Trophoblast cell (in vitro differentiated cells and primary cell): ENCODE measurements around the gene IRX3.

Experiments
- DNase-seq, 2 donors: peaks; one replicate each; pipeline ENCODE4 v3.0.0-alpha.2; 2016
- H2AFZ ChIP-seq: 2 replicates; pipeline ENCODE4 v1.6.1; 2013; ENCODE audit warnings: low read length, moderate library complexity, mild to moderate bottlenecking; ENCODE audit not compliant: insufficient read depth, poor library complexity
- H2AK5ac ChIP-seq: 2 replicates; pipeline ENCODE4 v1.6.1; 2013; ENCODE audit warnings: mild to moderate bottlenecking, low read length
- H2BK120ac ChIP-seq: 2 replicates; pipeline ENCODE4 v1.6.1; 2013; ENCODE audit warnings: low read length, mild to moderate bottlenecking, moderate library complexity; ENCODE audit not compliant: insufficient read depth, poor library complexity
- H2BK12ac ChIP-seq: 2 replicates; pipeline ENCODE4 v1.6.1; 2013; ENCODE audit warnings: mild to moderate bottlenecking, low read length, moderate library complexity
- H2BK5ac ChIP-seq: 2 replicates; pipeline ENCODE4 v1.6.1; 2013; ENCODE audit warnings: low read length, low read depth, moderate library complexity, mild to moderate bottlenecking; ENCODE audit not compliant: poor library complexity
- H3K14ac ChIP-seq: 2 replicates; pipeline ENCODE4 v1.6.1; 2013; ENCODE audit warnings: mild to moderate bottlenecking, low read length
- H3K18ac ChIP-seq: 2 replicates; pipeline ENCODE4 v1.6.1; 2013; ENCODE audit warnings: mild to moderate bottlenecking, low read length
- H3K23ac ChIP-seq: 2 replicates; pipeline ENCODE4 v1.6.1; 2013; ENCODE audit warnings: low read length
- H3K27ac ChIP-seq: 2 replicates; pipeline ENCODE4 v1.5.1; 2013; ENCODE audit warnings: low read depth, mild to moderate bottlenecking, inconsistent platforms, low read length, moderate library complexity
- H3K27me3 ChIP-seq: 2 replicates; pipeline ENCODE4 v1.6.1; 2013; ENCODE audit warnings: inconsistent platforms, mild to moderate bottlenecking, low read length, moderate library complexity; ENCODE audit not compliant: insufficient read depth
- H3K36me3 ChIP-seq, 2 experiments: 1 replicate in 1 of 2; 2 replicates in 1 of 2; pipeline ENCODE4 v1.6.1; 2013; ENCODE audit warnings: low read length in 2 of 2, mild to moderate bottlenecking in 2 of 2, moderate library complexity in 1 of 2; ENCODE audit not compliant: insufficient read depth in 2 of 2, control insufficient read depth in 1 of 2
- H3K4ac ChIP-seq: 2 replicates; pipeline ENCODE4 v1.6.1; 2013; ENCODE audit warnings: low read depth, mild to moderate bottlenecking, low read length, moderate library complexity
- H3K4me1 ChIP-seq, 2 experiments: 1 replicate in 1 of 2; 2 replicates in 1 of 2; pipeline ENCODE4 v1.6.1; 2013; ENCODE audit warnings: low read length in 2 of 2, mild to moderate bottlenecking in 2 of 2, moderate library complexity in 1 of 2; ENCODE audit not compliant: insufficient read depth in 2 of 2, control insufficient read depth in 1 of 2
- H3K4me2 ChIP-seq: 2 replicates; pipeline ENCODE4 v1.6.1; 2013; ENCODE audit warnings: inconsistent platforms, mild to moderate bottlenecking, low read length, moderate library complexity
- H3K4me3 ChIP-seq: 2 replicates; pipeline ENCODE4 v1.5.1; 2013; ENCODE audit warnings: mild to moderate bottlenecking, low read depth, low read length, inconsistent platforms
- H3K79me1 ChIP-seq: one replicate; pipeline ENCODE4 v1.6.1; 2013; ENCODE audit warnings: low read length
- H3K79me2 ChIP-seq: 2 replicates; pipeline ENCODE4 v1.6.1; 2013; ENCODE audit warnings: low read length, mild to moderate bottlenecking; ENCODE audit not compliant: control insufficient read depth, insufficient read depth, poor library complexity
- H3K9ac ChIP-seq: 2 replicates; pipeline ENCODE4 v1.6.1; 2013; ENCODE audit warnings: mild to moderate bottlenecking, low read length
- H3K9me3 ChIP-seq: 2 replicates; pipeline ENCODE4 v1.6.1; 2013; ENCODE audit warnings: low read depth, mild to moderate bottlenecking, control low read depth, inconsistent platforms, low read length; ENCODE audit not compliant: insufficient read depth
- H4K12ac ChIP-seq: 2 replicates; pipeline ENCODE4 v1.6.1; 2013; ENCODE audit warnings: low read depth, mild to moderate bottlenecking, low read length, moderate library complexity
- H4K8ac ChIP-seq: 2 replicates; pipeline ENCODE4 v1.6.1; 2013; ENCODE audit warnings: low read depth, mild to moderate bottlenecking, low read length, moderate library complexity
- H4K91ac ChIP-seq: one replicate; pipeline ENCODE4 v1.6.1; 2013; ENCODE audit warnings: low read depth, mild to moderate bottlenecking, low read length, moderate library complexity
- WGBS: extraction: QIAGEN DNeasy Blood & Tissue Kit; methylation state at CpG from one replicate; pipeline ENCODE4 v1.1.7; 2013; ENCODE audit warnings: missing lambda C conversion rate; ENCODE audit not compliant: insufficient read length, insufficient coverage; ENCODE audit errors: extremely low coverage; 5-methylcytosine and 5-hydroxymethylcytosine counted together

The IRX3 gene

DNA sequence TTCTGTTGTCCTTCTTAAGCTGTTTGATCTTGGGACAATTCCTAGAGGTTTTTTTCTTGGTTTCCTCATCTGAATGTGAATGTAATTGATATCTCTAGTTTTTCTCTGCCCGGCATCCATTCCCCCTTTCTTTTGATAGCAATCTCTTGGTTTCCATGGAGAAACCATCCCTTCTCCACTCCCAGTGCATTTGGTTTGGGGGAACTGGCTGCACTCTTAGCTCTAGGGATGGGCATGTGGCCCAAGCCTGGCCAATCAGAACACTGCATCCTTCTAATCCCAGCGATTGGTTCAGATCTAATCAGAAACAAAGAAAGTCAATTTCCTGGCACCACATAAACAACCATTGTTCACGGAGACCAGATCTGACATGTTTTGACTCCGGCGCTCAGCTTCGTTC, 45.1 kb downstream of the IRX3 start:
- no peak overlapping the region for H3K23ac ChIP-seq
- H3K36me3 ChIP-seq, result no peaks in the 10 kb centered on the region
- no peaks in the 10 kb centered on the region for H3K79me1 ChIP-seq
- H3K4ac ChIP-seq, result no peak overlapping the region
- DNase-seq, result no peak
- H2BK12ac ChIP-seq, result no peak overlapping the region
- H3K9ac ChIP-seq, result no peak overlapping the region
- no peaks in the 10 kb centered on the region for H3K4me1 ChIP-seq
- H3K4me3 ChIP-seq, result no peak overlapping the region
- no peak overlapping the region for H2BK5ac ChIP-seq
- WGBS, result no CpG with 5 or more reads among the region's 6 CpGs
- H3K27ac ChIP-seq, result no peak overlapping the region
- no peak overlapping the region for H4K8ac ChIP-seq
- no peak overlapping the region for H4K91ac ChIP-seq
- no peaks in the 10 kb centered on the region for H3K79me2 ChIP-seq
- no peak overlapping the region for H2AK5ac ChIP-seq
- no peak overlapping the region for H3K4me2 ChIP-seq
- no peak overlapping the region for H3K14ac ChIP-seq
- peaks cover 6% of the 10 kb centered on the region for H3K9me3 ChIP-seq
- no peak overlapping the region for H3K18ac ChIP-seq
- no peaks in the 10 kb centered on the region for H3K27me3 ChIP-seq
- no peak overlapping the region for H2AFZ ChIP-seq
- H4K12ac ChIP-seq, result no peak overlapping the region
- no peak overlapping the region for H2BK120ac ChIP-seq

DNA sequence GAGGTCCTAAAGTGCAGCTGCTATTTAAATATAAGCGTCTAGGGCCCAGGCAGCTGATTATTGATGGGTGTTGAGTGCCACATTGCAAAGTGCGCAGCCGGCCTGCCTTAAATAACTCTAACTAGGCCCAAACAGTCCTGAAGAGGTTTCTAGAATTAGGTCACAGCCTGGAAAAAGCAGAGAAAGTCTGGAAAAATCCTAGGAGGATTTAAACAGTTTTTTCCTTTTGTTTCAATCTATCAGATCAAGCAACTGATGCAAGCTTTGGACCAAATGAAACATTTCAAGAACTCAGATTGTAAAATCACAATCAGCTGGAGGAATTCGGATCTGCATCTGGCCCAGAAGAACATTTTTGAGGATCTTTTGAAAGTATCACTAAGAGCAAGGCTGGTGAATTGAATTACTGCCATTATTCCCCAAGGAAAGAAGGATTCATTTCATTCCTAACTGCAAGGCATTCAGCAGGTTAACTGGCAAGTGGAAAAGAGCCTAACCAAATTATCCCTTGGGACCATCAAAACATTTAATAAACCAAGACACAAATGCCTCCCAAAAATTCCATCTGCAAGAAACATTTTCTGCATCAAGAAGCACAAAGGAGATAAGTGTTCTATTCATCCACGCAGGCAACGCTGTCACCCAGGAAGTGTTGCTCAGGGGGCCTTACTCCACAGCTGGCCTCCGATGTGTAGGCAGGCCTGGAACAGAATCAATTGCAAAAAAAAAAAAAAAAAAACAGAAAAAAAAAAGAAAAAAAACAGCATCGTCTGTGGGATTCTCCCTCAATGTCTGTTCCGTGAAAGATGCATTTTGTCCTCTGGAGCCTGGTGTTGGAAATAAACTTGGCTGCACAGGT, 46.1 kb downstream of the IRX3 start:
- H3K27me3 ChIP-seq, result no peaks in the 10 kb centered on the region
- H3K79me2 ChIP-seq, result no peaks in the 10 kb centered on the region
- H4K91ac ChIP-seq, result no peak overlapping the region
- H4K8ac ChIP-seq, result no peak overlapping the region
- no peak for DNase-seq
- H2BK12ac ChIP-seq, result no peak overlapping the region
- H3K23ac ChIP-seq, result no peak overlapping the region
- H3K4me1 ChIP-seq, result no peaks in the 10 kb centered on the region
- no peak overlapping the region for H4K12ac ChIP-seq
- H3K18ac ChIP-seq, result no peak overlapping the region
- H3K4me3 ChIP-seq, result no peak overlapping the region
- H3K4ac ChIP-seq, result no peak overlapping the region
- no peak overlapping the region for H3K14ac ChIP-seq
- peaks cover 3% of the 10 kb centered on the region for H3K9me3 ChIP-seq
- no peak overlapping the region for H3K4me2 ChIP-seq
- no peak overlapping the region for H2AFZ ChIP-seq
- no peaks in the 10 kb centered on the region for H3K36me3 ChIP-seq
- H2BK120ac ChIP-seq, result no peak overlapping the region
- H2AK5ac ChIP-seq, result no peak overlapping the region
- WGBS, result no CpG with 5 or more reads among the region's 9 CpGs
- H3K9ac ChIP-seq, result no peak overlapping the region
- no peaks in the 10 kb centered on the region for H3K79me1 ChIP-seq
- no peak overlapping the region for H2BK5ac ChIP-seq
- H3K27ac ChIP-seq, result no peak overlapping the region

DNA sequence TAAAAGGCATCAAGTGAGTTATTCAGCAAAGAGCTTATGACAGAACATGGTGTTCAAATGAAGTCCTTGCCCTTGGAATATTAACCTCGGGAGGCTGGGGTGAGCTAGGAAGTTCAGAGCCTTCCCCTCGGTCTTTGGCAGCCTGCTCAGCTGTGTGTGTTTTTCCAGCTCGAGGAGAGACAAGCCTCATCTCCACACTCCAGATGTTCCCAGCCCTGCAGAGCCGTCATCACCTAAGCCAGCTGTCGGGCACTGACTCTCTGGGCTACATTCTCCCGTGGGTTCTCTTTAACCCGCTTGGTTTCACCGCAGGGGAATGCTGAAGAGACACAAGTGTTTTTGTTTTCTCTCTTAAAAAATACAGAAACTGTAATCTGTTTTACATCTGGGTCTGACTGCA, 47.1 kb downstream of the IRX3 start:
- no peak overlapping the region for H2BK5ac ChIP-seq
- H2BK120ac ChIP-seq, result no peak overlapping the region
- no peaks in the 10 kb centered on the region for H3K79me1 ChIP-seq
- DNase-seq, result no peak
- no peak overlapping the region for H3K4me3 ChIP-seq
- H3K27me3 ChIP-seq, result no peaks in the 10 kb centered on the region
- no peak overlapping the region for H2BK12ac ChIP-seq
- H2AFZ ChIP-seq, result no peak overlapping the region
- no peaks in the 10 kb centered on the region for H3K36me3 ChIP-seq
- no peak overlapping the region for H3K14ac ChIP-seq
- no peak overlapping the region for H3K9ac ChIP-seq
- no peaks in the 10 kb centered on the region for H3K4me1 ChIP-seq
- no peaks in the 10 kb centered on the region for H3K79me2 ChIP-seq
- no peak overlapping the region for H4K8ac ChIP-seq
- H4K12ac ChIP-seq, result no peak overlapping the region
- no peak overlapping the region for H4K91ac ChIP-seq
- H3K27ac ChIP-seq, result no peak overlapping the region
- no peak overlapping the region for H3K18ac ChIP-seq
- no peak overlapping the region for H2AK5ac ChIP-seq
- no peak overlapping the region for H3K4ac ChIP-seq
- peaks cover 3% of the 10 kb centered on the region for H3K9me3 ChIP-seq
- H3K23ac ChIP-seq, result no peak overlapping the region
- WGBS, result no CpG with 5 or more reads among the region's 8 CpGs
- no peak overlapping the region for H3K4me2 ChIP-seq

DNA sequence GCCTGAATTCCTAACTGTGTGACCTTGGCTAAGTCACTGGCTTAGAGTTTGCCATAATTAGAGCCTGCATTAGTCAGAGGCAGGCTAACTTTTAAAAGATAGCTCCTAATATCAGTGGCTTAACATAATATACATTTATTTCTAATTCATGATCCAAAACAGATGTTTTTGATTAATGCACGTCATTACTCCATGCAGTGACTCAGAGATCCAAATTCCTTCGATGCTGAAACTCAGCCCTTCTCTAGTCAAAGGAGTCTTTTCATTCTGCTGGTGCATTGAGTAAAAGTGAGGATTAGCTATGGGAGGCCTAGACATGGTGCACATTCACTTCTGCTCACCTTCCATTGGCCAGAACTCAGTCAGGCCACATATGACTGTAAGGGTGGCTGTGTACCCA, 49.8 kb downstream of the IRX3 start:
- Histone ChIP-seq H2BK5ac (no peak overlapping the region), H3K18ac (no peak overlapping the region), H3K79me1 (no peaks in the 10 kb centered on the region), H2AK5ac (no peak overlapping the region), H3K14ac (no peak overlapping the region), H3K4me2 (no peak overlapping the region), H3K4ac (no peak overlapping the region), H2BK12ac (no peak overlapping the region), H3K4me1 (no peaks in the 10 kb centered on the region), H4K91ac (no peak overlapping the region), H3K9me3 (no peaks in the 10 kb centered on the region), H4K12ac (no peak overlapping the region), H2AFZ (no peak overlapping the region), H3K23ac (no peak overlapping the region), H3K27ac (no peak overlapping the region), H4K8ac (no peak overlapping the region), H3K4me3 (no peak overlapping the region), H2BK120ac (no peak overlapping the region), H3K27me3 (no peaks in the 10 kb centered on the region), H3K9ac (no peak overlapping the region), H3K79me2 (no peaks in the 10 kb centered on the region), H3K36me3 (no peaks in the 10 kb centered on the region)
- no peak for DNase-seq
- no CpG with 5 or more reads among the region's 2 CpGs for WGBS
